IPS DF 6.9 (cell line): ENCODE measurements around the gene EFCAB14.
"Not testable (repeated sequence)": the region's sequence is repeated elsewhere in the genome, so short reads cannot be mapped to it uniquely, and the experiment has no call there.

Source experiments
- DNase-seq: peaks from one replicate; pipeline ENCODE4 v3.0.0-alpha.2; 2013; ENCODE audit warnings: low read depth, low spot score
- H3K27ac ChIP-seq: one replicate; pipeline ENCODE4 v1.5.1; 2013; ENCODE audit warnings: low read length, control low read depth
- H3K27me3 ChIP-seq: 2 replicates; pipeline ENCODE4 v1.6.1; 2013; ENCODE audit warnings: mild to moderate bottlenecking, low read length; ENCODE audit not compliant: control insufficient read depth, insufficient read depth
- H3K36me3 ChIP-seq: 2 replicates; pipeline ENCODE4 v1.6.1; 2013; ENCODE audit warnings: low read length; ENCODE audit not compliant: control insufficient read depth, insufficient read depth
- H3K4me1 ChIP-seq: 2 replicates; pipeline ENCODE4 v1.6.1; 2013; ENCODE audit warnings: low read length; ENCODE audit not compliant: control insufficient read depth, insufficient read depth
- H3K4me3 ChIP-seq: 2 replicates; pipeline ENCODE4 v1.5.1; 2013; ENCODE audit warnings: mild to moderate bottlenecking, low read length
- H3K9me3 ChIP-seq: 2 replicates; pipeline ENCODE4 v1.6.1; 2013; ENCODE audit warnings: low read length, inconsistent platforms; ENCODE audit not compliant: control insufficient read depth, insufficient read depth
- WGBS: extraction: QIAGEN DNeasy Blood & Tissue Kit; methylation state at CpG from one replicate; pipeline ENCODE4 v1.1.7; 2013; ENCODE audit warnings: mixed read lengths, missing lambda C conversion rate; ENCODE audit not compliant: insufficient read length, insufficient coverage; 5-methylcytosine and 5-hydroxymethylcytosine counted together

Gene EFCAB14

GRCh38 chr1:46671554-46671953 is 47.4 kb downstream of the EFCAB14 start, which contains the start of gene TEX38:
Gene TEX38 (plus strand): TSS chr1:46671854. CDS start chr1:46671935, 81 bp downstream.
- DNase-seq = no peak
- WGBS = no CpG with 5 or more reads among the region's 3 CpGs

GRCh38 chr1:46670134-46670533 is 48.8 kb downstream of the EFCAB14 start:
- Histone ChIP-seq H3K4me3 (no peak overlapping the region), H3K36me3 (0 out of 2 replicates have a peak, but pooled peaks cover 3% of the 10 kb centered on the region), H3K9me3 (no peaks in the 10 kb centered on the region), H3K4me1 (peaks cover 2% of the 10 kb centered on the region; the same call in 1 of the 2 replicates), H3K27ac (no peak overlapping the region), H3K27me3 (no peaks in the 10 kb centered on the region)
- no peak for DNase-seq
- no CpG with 5 or more reads among the region's 1 CpG for WGBS

More at GRCh38 chr1:46671554-46671953, 47.4 kb downstream of the EFCAB14 start, which contains the start of gene TEX38:
- Histone ChIP-seq H3K27me3 (no peaks in the 10 kb centered on the region), H3K27ac (no peak within 1 kb of the TSS), H3K9me3 (no peaks in the 10 kb centered on the region), H3K4me3 (no peak within 1 kb of the TSS), H3K36me3 (peaks cover 3% of the 10 kb centered on the region; the same call in 1 of the 2 replicates), H3K4me1 (peaks cover 2% of the 10 kb centered on the region; the same call in 1 of the 2 replicates)

GRCh38 chr1:46667782-46668760 is 50.8 kb downstream of the EFCAB14 start, which contains the start of gene ATPAF1:
Gene ATPAF1 (minus strand): TSS chr1:46668364. CDS start chr1:46668322, 42 bp downstream.
- peaks cover 2% of the 10 kb centered on the region; the same call in 1 of the 2 replicates for H3K4me1 ChIP-seq
- H3K27me3 ChIP-seq = no peaks in the 10 kb centered on the region
- WGBS = no CpG with 5 or more reads among the region's 96 CpGs
- H3K27ac ChIP-seq = no peak within 1 kb of the TSS
- H3K36me3 ChIP-seq = no peaks in the 10 kb centered on the region; the same call in 1 of the 2 replicates
- no peaks in the 10 kb centered on the region for H3K9me3 ChIP-seq
- peak within 1 kb of the TSS; percentile 88; the same call in 1 of the 2 replicates for H3K4me3 ChIP-seq
- DNase-seq = peak; percentile 58

GRCh38 chr1:46665983-46666382 is 52.9 kb downstream of the EFCAB14 start:
- H3K36me3 ChIP-seq = no peaks in the 10 kb centered on the region; the same call in 1 of the 2 replicates
- H3K9me3 ChIP-seq = no peaks in the 10 kb centered on the region
- no CpG with 5 or more reads among the region's 2 CpGs for WGBS
- no peaks in the 10 kb centered on the region for H3K27me3 ChIP-seq
- H3K4me1 ChIP-seq = peaks cover 2% of the 10 kb centered on the region; the same call in 1 of the 2 replicates
- no peak for DNase-seq
- H3K4me3 ChIP-seq = no peak overlapping the region
- no peak overlapping the region for H3K27ac ChIP-seq

GRCh38 chr1:46662919-46663318 is 56.0 kb downstream of the EFCAB14 start:
- not testable (repeated sequence) for H3K27ac ChIP-seq, H3K4me1 ChIP-seq, DNase-seq, H3K27me3 ChIP-seq, H3K9me3 ChIP-seq, H3K36me3 ChIP-seq, H3K4me3 ChIP-seq
- no CpG with 5 or more reads among the region's 5 CpGs for WGBS

GRCh38 chr1:46660116-46660515 is 58.8 kb downstream of the EFCAB14 start:
- not testable (repeated sequence) for H3K9me3 ChIP-seq, DNase-seq, H3K4me3 ChIP-seq, H3K36me3 ChIP-seq, H3K27ac ChIP-seq, H3K4me1 ChIP-seq, H3K27me3 ChIP-seq
- 100% methylated on average over 1 of the region's 5 CpGs for WGBS

- WGBS = no CpG with 5 or more reads among the region's 2 CpGs
- H3K9me3 ChIP-seq = no peaks in the 10 kb centered on the region
- no peak overlapping the region for H3K4me3 ChIP-seq
- H3K4me1 ChIP-seq = no peaks in the 10 kb centered on the region
- H3K27ac ChIP-seq = no peak overlapping the region
- no peaks in the 10 kb centered on the region; the same call in 1 of the 2 replicates for H3K36me3 ChIP-seq
- H3K27me3 ChIP-seq = no peaks in the 10 kb centered on the region
- DNase-seq = no peak
Observed at GRCh38 chr1:46659307-46659870, 59.5 kb downstream of the EFCAB14 start.

- no peaks in the 10 kb centered on the region for H3K27me3 ChIP-seq
- no peak overlapping the region for H3K27ac ChIP-seq
- H3K36me3 ChIP-seq = no peaks in the 10 kb centered on the region; the same call in 1 of the 2 replicates
- H3K4me3 ChIP-seq = no peak overlapping the region
- no peaks in the 10 kb centered on the region for H3K9me3 ChIP-seq
- WGBS = no CpG with 5 or more reads among the region's 1 CpG
- no peaks in the 10 kb centered on the region for H3K4me1 ChIP-seq
- DNase-seq = no peak
Observed at GRCh38 chr1:46657775-46658174, 61.1 kb downstream of the EFCAB14 start.

GRCh38 chr1:46656643-46657042 is 62.3 kb downstream of the EFCAB14 start:
- Histone ChIP-seq H3K36me3 (no peaks in the 10 kb centered on the region; the same call in 1 of the 2 replicates), H3K4me3 (no peak overlapping the region), H3K27me3 (no peaks in the 10 kb centered on the region), H3K9me3 (no peaks in the 10 kb centered on the region), H3K4me1 (no peaks in the 10 kb centered on the region), H3K27ac (no peak overlapping the region)
- WGBS = no CpG with 5 or more reads among the region's 2 CpGs
- no peak for DNase-seq

- H3K27ac ChIP-seq = no peak overlapping the region
- DNase-seq = no peak
- no peak overlapping the region for H3K4me3 ChIP-seq
- H3K36me3 ChIP-seq = no peaks in the 10 kb centered on the region; the same call in 1 of the 2 replicates
- no peaks in the 10 kb centered on the region for H3K9me3 ChIP-seq
- H3K27me3 ChIP-seq = no peaks in the 10 kb centered on the region
- no peaks in the 10 kb centered on the region for H3K4me1 ChIP-seq
Observed at GRCh38 chr1:46655848-46656247, 63.1 kb downstream of the EFCAB14 start.
